Right ventricle myocardium superior (tissue), 1 donor: ENCODE measurements around the gene ANO1. TPM values are rescaled to one million over a fixed set of nuclear protein-coding genes. Genes with fewer than 3 reads are reported as not detected.
A peak's percentile ranks its signal among the peaks of the same experiment; 100 is the strongest.
"Not testable (repeated sequence)": the region's sequence is repeated elsewhere in the genome, so short reads cannot be mapped to it uniquely, and the experiment has no call there.

Experiments
- ATAC-seq: fragments of 200-7000 bp; cut with Tn5 transposase; one replicate; pipeline ENCODE4 v1.9.1; 2020; ENCODE audit warnings: mild to moderate bottlenecking; ENCODE audit not compliant: poor library complexity
- DNase-seq: peaks from one replicate; pipeline ENCODE4 v3.0.0-alpha.2; 2020
- intact Hi-C: fragments of 100-400 bp; cut with DNase I; formaldehyde crosslinking; loops from one replicate; pipeline ENCODE4 v1.11.2; 2022
- total RNA-seq: library from RNA; stranded (reverse); fragmentation: NEBNext Ultra II Directional; extraction: Animal tissue kit (Norgen Biotek cat#: 25700); gene quantifications from one replicate; pipeline ENCODE4 v1.2.1, GENCODE V29; 2021
- donor health status: DM: no; HTN: yes; CAD: no; lungs with severe emphysema.

The ANO1 gene
- total RNA-seq, 1 donor from 2014 or later, result 6.2 TPM

GRCh38 chr11:70206226-70206981 is 128.3 kb downstream of the ANO1 start:
- DNase-seq (no peak), ATAC-seq (no peak)
- intact Hi-C loops, result no loop called here

- DNase-seq, result no peak
- no peak for ATAC-seq
- intact Hi-C loops, result no loop called here
These were observed 128.9 kb downstream of the ANO1 start for GRCh38 chr11:70206982-70207376.

- DNase-seq, result no peak
- ATAC-seq, result no peak
- intact Hi-C loops, result no loop called here
These were observed 129.5 kb downstream of the ANO1 start for GRCh38 chr11:70207531-70208131.

- no peak for ATAC-seq
- intact Hi-C loops, result no loop called here
- DNase-seq, result no peak
These were observed 131.3 kb downstream of the ANO1 start for GRCh38 chr11:70209391-70209912.

GRCh38 chr11:70210051-70210501 is 132.0 kb downstream of the ANO1 start:
- intact Hi-C loops, result no loop called here
- DNase-seq, result no peak
- peak; percentile 42 for ATAC-seq

- ATAC-seq, result no peak
- intact Hi-C loops, result no loop called here
- DNase-seq, result no peak
These were observed 132.4 kb downstream of the ANO1 start for GRCh38 chr11:70210530-70210929.

- DNase-seq (no peak), ATAC-seq (no peak)
- intact Hi-C loops, result no loop called here
These were observed 134.2 kb downstream of the ANO1 start for GRCh38 chr11:70212227-70212811.

- intact Hi-C loops, ATAC-seq, DNase-seq: not testable (repeated sequence)
These were observed 139.3 kb downstream of the ANO1 start for GRCh38 chr11:70217388-70217787.

- DNase-seq, intact Hi-C loops, ATAC-seq: not testable (repeated sequence)
These were observed 140.0 kb downstream of the ANO1 start for GRCh38 chr11:70218076-70218475.

GRCh38 chr11:70220136-70220535 is 142.0 kb downstream of the ANO1 start:
- ATAC-seq, result no peak
- intact Hi-C loops, result no loop called here
- DNase-seq, result no peak

GRCh38 chr11:70220920-70221319 is 142.8 kb downstream of the ANO1 start:
- DNase-seq, result no peak
- ATAC-seq, result no peak
- intact Hi-C loops, result no loop called here

GRCh38 chr11:70225681-70226177 is 147.6 kb downstream of the ANO1 start:
- intact Hi-C loops, result no loop called here
- ATAC-seq (peak; percentile 55), DNase-seq (peak; percentile 55)

GRCh38 chr11:70226183-70226582 is 148.1 kb downstream of the ANO1 start:
- no peak for ATAC-seq
- no peak for DNase-seq
- intact Hi-C loops, result no loop called here

- intact Hi-C loops, result no loop called here
- ATAC-seq (no peak), DNase-seq (no peak)
These were observed 148.8 kb downstream of the ANO1 start for GRCh38 chr11:70226967-70227366.

GRCh38 chr11:70229737-70230136 is 151.6 kb downstream of the ANO1 start:
- ATAC-seq (no peak), DNase-seq (no peak)
- intact Hi-C loops, result no loop called here

- ATAC-seq, result no peak
- intact Hi-C loops, result no loop called here
- DNase-seq, result no peak
These were observed 152.2 kb downstream of the ANO1 start for GRCh38 chr11:70230151-70230839.

- intact Hi-C loops, result no loop called here
- DNase-seq, result no peak
- ATAC-seq, result peak; percentile 86
These were observed 153.0 kb downstream of the ANO1 start for GRCh38 chr11:70230840-70231710.

- no peak for ATAC-seq
- DNase-seq, result no peak
- intact Hi-C loops, result no loop called here
These were observed 154.9 kb downstream of the ANO1 start for GRCh38 chr11:70233034-70233433.
